GM08714 (cell line): Measurements from ENCODE around the gene SETDB1.

Experiments
- H3K4me3 ChIP-seq: fragments of 200-500 bp; sonication (Bioruptor generic); 2 replicates; pipeline ENCODE4 v1.5.1; 2014; ENCODE audit warnings: mild to moderate bottlenecking, low read length, inconsistent platforms
- ZNF274 ChIP-seq: IDR thresholded peaks from 2 replicates; pipeline ENCODE4 v1.6.1; 2012; ENCODE audit warnings: mild to moderate bottlenecking, low read depth, low read length

SETDB1 gene

DNA sequence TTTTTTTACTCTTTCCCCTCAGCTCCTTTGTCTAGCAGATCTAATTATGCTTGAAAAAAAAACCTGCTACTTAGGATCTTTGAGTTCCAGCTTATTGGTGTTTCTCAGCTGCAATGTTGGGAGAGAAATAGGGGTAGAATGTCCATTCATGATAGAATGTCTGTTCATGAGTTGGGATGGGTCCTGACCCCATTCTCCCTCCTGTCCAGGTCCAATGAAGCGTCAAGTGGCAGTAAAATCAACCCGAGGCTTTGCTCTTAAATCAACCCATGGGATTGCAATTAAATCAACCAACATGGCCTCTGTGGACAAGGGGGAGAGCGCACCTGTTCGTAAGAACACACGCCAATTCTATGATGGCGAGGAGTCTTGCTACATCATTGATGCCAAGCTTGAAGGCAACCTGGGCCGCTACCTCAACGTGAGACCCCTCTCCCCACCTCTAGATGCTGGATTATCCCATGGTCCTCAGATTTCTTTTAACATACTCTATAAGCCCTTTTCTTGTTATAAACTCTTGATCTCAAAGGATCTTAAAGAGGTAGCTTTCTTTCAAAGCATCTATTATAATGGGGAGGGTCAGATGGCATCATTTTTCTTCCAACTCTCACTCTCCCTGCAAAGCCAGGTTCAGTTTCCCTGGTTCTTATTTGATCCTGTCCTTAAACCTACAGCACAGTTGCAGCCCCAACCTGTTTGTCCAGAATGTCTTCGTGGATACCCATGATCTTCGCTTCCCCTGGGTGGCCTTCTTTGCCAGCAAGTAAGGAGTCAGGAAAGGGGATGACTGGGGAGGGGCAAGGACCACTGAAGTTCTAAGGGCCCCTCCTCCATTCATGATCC lies 37.4 kb downstream of the SETDB1 start:
- TF ChIP-seq ZNF274, result no peak
- no peak overlapping the region for H3K4me3 ChIP-seq

DNA sequence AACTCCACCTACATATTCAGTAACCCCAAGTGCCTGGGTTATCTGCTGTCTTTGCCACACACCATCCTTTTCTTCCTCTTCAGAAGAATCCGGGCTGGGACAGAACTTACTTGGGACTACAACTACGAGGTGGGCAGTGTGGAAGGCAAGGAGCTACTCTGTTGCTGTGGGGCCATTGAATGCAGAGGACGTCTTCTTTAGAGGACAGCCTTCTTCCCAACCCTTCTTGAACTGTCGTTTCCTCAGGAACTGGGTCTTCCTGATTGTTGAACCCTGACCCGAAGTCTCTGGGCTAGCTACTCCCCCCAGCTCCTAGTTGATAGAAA lies 38.0 kb downstream of the SETDB1 start:
- TF ChIP-seq ZNF274, result no peak
- H3K4me3 ChIP-seq, result no peak overlapping the region

DNA sequence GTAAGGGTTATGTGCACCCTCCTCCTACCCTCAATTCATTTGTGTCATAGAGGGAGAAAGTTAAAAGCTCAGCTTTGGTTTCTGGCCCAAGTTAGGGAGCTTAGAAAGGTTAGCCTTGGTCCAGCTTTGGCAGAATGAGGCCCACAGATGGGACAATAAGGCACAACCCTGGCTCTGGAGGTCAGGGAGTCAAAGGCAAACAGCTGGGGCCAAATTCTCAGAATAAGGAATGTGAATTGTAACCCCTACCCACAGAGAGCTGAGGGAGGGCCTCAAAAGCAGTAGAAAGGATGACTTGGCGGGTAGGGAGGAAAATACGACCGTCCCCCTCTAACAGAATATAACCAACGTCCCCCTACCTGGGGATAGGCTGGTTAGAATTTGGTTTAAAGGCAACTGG lies 39.4 kb downstream of the SETDB1 start:
- no peak for TF ChIP-seq ZNF274
- H3K4me3 ChIP-seq, result no peak overlapping the region

DNA sequence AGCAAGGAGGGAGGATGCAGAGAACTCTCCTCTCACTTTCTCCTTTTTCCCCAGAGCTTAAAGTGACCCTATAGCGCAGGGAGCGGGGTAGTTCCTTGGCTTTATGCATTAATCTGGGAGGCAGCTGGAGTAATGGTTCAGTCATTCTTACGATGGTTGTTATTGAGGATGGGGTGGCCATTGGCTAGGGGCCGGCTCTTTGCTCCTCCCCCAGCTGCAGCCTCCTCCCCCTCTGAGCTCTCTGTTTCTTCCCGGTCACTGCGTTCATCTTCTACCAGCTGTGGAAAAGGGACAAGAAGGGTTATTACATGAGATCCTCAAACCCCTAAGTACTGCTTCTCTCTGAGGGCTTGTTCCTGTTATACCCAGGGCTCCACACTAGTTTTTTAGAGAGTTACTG lies 39.8 kb downstream of the SETDB1 start:
- no peak for TF ChIP-seq ZNF274
- no peak overlapping the region for H3K4me3 ChIP-seq

DNA sequence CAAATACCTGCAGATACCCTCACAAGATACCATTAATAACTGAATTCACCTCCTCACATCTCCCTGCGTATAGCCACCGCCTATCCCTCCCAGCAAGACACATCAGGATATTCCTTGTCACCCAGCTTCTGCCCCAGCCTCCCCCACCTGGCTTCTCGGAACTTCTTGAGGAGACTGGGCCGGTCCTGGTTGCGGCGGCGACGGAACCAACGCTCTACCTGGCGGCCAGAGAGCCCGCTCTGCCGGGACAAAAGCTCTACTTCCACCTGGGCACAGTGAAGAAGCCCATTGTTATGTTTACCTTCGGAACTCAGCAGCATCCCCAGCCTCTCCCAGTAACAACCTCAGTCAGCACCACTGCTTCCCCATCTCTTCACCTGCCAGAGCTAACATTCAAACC lies 41.8 kb downstream of the SETDB1 start:
- TF ChIP-seq ZNF274, result no peak
- no peak overlapping the region for H3K4me3 ChIP-seq

DNA sequence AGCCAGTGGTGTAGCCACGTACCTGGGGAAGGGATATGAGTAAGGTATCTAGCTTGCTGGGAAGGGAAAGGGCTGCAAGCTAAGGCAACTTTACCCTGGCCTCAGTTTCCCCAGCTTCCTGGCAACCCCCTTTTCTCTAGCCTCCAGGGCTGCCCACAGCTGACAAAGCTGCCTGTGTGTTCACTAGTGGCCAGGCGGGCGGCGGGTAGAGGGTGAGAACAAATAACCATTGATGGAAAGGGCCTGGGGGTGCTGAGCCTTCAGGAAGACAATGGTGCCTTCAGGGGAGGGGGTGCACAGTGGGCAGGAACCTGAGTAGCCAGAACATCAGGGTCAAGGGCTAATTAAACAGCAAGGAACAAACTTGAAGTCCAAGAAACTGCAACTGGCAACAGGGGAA lies 42.3 kb downstream of the SETDB1 start:
- no peak for TF ChIP-seq ZNF274
- no peak overlapping the region for H3K4me3 ChIP-seq

DNA sequence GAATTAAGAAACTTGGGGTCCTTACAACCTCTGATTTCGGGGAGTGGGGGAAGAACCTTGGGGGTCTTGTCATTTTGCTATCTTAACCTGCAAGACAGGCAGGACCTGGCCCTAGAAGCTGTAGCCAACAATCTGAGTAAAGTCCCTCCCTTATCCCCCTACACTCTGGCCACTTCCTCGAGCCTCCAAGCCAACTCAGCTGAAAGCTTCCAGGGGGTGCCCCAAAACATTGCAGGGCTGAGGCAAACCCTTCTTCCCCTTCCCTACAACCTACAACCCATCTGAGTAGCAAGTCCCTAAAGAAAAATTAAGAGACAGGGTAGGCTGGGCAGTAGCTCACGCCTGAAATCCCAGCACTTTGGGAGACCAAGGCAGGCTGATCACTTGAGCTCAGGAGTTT lies 43.5 kb downstream of the SETDB1 start:
- TF ChIP-seq ZNF274, result no peak
- no peak overlapping the region for H3K4me3 ChIP-seq

DNA sequence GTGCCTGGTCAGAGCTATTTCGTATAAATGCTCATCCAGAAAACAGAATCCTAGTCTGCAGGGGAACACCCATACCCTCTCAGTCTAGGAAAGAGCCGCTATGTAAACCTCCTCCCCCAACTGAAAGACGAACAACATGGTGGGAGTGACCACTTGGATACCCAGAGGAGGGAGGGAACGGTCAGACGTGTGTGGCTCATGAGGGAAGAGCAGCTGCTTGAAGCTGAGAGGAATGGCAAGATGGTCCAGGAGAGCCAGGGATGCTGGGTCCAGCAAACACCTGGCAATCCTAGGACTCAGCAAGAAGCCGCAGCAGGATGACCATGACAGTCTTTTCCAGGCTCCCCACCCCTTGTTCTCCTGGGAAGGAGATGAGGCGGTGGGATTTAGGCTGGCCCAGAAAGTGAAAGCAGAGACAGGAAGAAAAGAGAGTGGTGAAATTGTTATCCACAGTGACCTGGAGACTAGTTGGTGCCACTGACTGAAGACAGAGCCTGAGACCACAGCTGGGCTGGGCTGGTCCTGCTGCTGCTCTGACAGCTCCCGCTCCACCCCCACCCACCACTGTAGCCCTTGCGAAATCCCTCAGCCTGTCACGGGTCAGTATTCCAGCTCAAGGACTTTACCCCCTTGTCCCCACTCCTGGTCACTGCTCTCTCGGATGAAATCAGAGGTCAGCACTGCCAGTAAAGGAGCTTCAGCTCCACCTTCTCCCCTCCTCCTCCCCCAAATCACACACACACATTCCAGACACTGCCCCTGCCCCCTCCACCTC lies 44.8 kb downstream of the SETDB1 start:
- no peak overlapping the region for H3K4me3 ChIP-seq
- TF ChIP-seq ZNF274, result no peak

DNA sequence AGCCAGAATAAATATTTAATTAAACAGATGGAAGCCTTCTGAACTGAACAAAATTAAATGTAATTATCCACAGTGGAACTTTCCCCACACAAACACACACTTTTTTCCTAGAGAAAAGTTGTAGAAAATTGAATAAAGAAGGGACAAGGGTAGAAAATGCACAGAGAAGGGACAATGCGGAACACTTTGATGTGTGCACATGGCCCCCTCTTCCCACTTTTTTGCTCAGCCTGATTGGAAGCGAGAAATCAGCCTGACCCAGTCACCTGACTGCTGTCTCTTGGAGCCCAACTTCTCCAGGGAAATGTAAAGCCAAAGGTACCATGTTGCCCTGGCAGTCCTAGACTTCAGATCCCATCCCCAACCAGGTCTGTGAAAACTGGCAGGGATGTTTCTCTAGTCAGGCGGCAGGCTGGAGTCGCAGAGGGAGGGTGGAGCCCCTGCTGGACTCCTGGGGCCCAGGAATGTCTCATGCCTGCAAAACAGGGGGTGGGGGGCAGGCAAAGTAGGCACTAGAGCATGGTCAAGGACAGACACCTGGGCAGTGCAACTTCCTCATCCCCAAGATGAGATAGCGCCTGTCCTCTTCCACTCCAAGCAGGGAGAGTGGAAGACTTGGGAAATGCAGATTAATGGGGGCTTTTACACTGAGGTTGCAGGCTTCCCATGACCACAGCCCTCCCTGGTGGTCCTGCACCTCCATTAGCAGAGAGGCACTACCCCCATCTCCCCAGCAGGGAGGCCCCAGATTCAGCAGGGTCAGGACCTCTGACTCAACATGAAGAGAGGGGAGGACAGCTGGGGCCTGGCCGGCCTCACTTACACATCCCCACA lies 45.6 kb downstream of the SETDB1 start:
- no peak for TF ChIP-seq ZNF274
- H3K4me3 ChIP-seq, result no peak overlapping the region

DNA sequence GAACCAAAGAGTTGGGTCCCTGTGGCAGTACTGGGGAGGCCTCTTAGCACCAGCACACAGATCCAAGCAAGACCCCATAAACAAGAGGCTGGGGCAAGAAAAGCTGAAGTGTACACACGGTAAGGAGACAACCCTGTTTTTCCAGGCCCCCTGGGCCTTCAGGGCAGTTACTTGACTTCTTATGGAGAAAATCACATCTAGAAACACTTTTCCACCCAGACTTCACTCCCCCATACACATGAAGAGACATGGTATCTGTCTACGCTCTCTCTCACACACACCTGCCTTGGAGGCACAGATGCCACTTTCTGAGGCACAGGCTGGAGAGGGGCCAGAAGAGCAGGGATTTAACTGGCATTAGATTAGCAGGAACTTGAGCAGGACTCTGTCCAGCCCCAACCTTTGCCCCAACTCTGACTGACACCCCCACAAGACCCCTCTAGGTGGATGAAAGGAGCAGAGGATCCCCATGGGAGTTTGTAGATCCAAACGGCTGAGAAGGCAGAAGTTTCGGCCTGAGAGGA lies 46.3 kb downstream of the SETDB1 start:
- no peak for TF ChIP-seq ZNF274
- H3K4me3 ChIP-seq, result no peak overlapping the region; the same call in 1 of the 2 replicates

DNA sequence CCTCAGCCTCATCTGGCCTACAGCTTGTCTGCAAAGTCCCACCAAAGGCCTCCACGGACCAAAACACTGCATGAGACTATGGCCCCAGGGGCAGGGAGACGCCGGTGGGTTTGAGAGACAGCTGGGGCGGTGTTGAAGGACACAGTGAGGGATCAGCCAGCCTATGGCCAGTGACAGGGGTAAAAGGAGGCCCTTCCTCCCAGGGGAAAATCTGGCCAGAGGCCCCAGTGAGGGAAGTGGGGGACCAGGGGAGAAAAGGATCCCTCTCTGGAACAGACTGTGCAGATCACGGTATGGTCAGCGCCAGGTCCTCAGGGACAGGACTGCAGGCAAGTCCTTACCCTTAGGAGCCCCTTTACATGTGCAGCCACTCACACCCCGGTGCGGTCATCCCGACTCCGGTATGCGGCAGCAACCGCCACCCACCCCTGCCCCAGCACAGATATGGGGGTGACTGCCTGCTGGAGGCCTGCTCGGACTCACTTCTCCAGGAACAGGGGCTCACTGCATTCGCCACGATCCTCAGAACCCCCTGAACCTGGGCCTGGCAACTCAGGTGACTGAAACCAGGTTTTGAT lies 47.2 kb downstream of the SETDB1 start:
- peak overlapping the region; percentile 61 for H3K4me3 ChIP-seq
- TF ChIP-seq ZNF274, result no peak

DNA sequence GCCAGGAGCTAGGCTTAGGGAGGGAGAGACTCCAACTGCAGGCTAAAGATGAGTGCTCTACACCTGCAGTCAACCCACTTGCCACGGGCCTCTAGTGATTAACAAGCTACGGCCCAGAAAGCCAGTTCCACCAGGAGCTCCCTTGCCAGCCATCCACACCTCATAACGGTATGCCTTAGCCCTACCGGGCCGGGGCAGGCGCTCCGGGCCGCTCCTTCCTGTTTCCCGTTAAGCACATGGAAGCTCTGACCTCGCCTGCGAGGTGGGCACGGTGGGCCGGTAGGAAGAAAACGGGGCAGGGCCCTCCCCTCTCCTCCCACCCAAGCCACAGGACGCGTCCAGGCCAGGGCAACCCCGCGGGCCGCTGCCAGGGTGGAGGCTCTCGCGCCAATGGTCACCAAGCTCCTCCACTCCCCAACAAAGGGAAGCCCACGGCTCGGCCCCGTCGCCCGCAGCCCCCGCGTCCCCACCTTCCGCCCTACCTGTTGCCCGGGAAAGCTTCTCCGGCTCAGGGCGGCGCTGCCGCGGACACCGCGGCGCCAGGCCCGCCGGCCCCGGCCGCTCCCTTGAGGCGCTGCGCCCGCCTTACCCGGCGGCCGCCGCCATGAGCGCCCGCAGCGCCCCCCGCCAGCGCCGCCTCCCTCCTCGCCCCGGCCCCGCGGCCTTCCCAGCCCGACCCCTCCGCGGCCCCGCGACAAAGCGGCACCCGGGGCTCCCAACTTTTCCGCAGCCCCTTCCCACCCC lies 47.8 kb downstream of the SETDB1 start:
- no peak for TF ChIP-seq ZNF274
- H3K4me3 ChIP-seq, result peak overlapping the region; percentile 61
